ENCODE results near the gene GTPBP4.

GRCh38 chr10:1061930-1062774 lies 73.9 kb downstream of the GTPBP4 start:
- no peak for TF ChIP-seq CTCF (IDR thresholded peaks at IDR 0.05; ENCODE audit: low read length)
- TF ChIP-seq EZH2 (IDR thresholded peaks at IDR 0.05; ENCODE audit: borderline replicate concordance, low read length) = no peak
